ENCODE measurements around the gene MCM9.

Gene MCM9

GRCh38 chr6:118935331-118935668, 341 bp upstream of the MCM9 start:
- no peak overlapping the region for H2BK15ac ChIP-seq (ENCODE audit: low read length)
- H3K79me1 ChIP-seq (ENCODE audit: low read depth, low read length): no peaks in the 10 kb centered on the region
- H3K9ac ChIP-seq (ENCODE audit: low read depth, low read length, poor library complexity): no peak overlapping the region
- H3K9me3 ChIP-seq (replicated peaks in 1 of 2; ENCODE audit: control insufficient read depth in 2 of 2, insufficient read depth in 1 of 2, low read depth in 1 of 2, low read length in 2 of 2): peaks cover 0 to 16% of the 10 kb centered on the region in 2 donors
- peaks cover 3% of the 10 kb centered on the region in 2 donors for H3K4me1 ChIP-seq (ENCODE audit: control insufficient read depth in 2 of 2, insufficient read depth in 1 of 2, low read depth in 1 of 2, low read length in 2 of 2)
- no peak overlapping the region for H2BK120ac ChIP-seq (ENCODE audit: low read depth, low read length)
- H3K4me2 ChIP-seq (ENCODE audit: insufficient read depth, low read length, poor library complexity, severe bottlenecking): no peak overlapping the region
- peak overlapping the region; percentile 95 for H2AFZ ChIP-seq (ENCODE audit: low read length)
- H3K4me3 ChIP-seq (ENCODE audit: low read length in 2 of 2): peak overlapping the region in 1 of 2 donors; percentile 91
- H3K27me3 ChIP-seq (ENCODE audit: control insufficient read depth in 3 of 3, insufficient read depth in 3 of 3, low read depth in 1 of 3, low read length in 3 of 3): no peaks in the 10 kb centered on the region
- peaks cover 2 to 28% of the 10 kb centered on the region in 2 donors for H3K36me3 ChIP-seq (replicated peaks in 1 of 2; ENCODE audit: control insufficient read depth in 2 of 2, insufficient read depth in 2 of 2, low read length in 2 of 2)
- H2BK5ac ChIP-seq (ENCODE audit: low read length): no peak overlapping the region
- H3K4ac ChIP-seq (ENCODE audit: low read length): no peak overlapping the region
- H3K18ac ChIP-seq (ENCODE audit: low read length): no peak overlapping the region
- H3K27ac ChIP-seq (replicated peaks; ENCODE audit: low read length): no peak overlapping the region
- H2BK12ac ChIP-seq (ENCODE audit: low read length): no peak overlapping the region
- DNase-seq (ENCODE audit: low spot score): no peak
- no peak overlapping the region for H4K8ac ChIP-seq (ENCODE audit: low read depth, low read length)
- no peak overlapping the region for H3K23ac ChIP-seq (ENCODE audit: low read depth, low read length, poor library complexity)
- no peak overlapping the region for H3K14ac ChIP-seq (ENCODE audit: low read length)
- H2AK5ac ChIP-seq (ENCODE audit: low read depth, low read length): no peak overlapping the region
- WGBS, 2 donors (ENCODE audit: extremely low coverage in 2 of 2, insufficient read length in 2 of 2, insufficient replicate concordance in 1 of 2): no CpG with 5 or more reads among the region's 1 CpG
- H4K91ac ChIP-seq (ENCODE audit: low read depth, low read length, poor library complexity): no peak overlapping the region

- H3K4me3 ChIP-seq (ENCODE audit: low read length in 2 of 2): peak overlapping the region in 1 of 2 donors; percentile 91
- H2BK5ac ChIP-seq (ENCODE audit: low read length): no peak overlapping the region
- no peak overlapping the region for H3K9ac ChIP-seq (ENCODE audit: low read depth, low read length, poor library complexity)
- no peak overlapping the region for H4K8ac ChIP-seq (ENCODE audit: low read depth, low read length)
- no peaks in the 10 kb centered on the region for H3K79me1 ChIP-seq (ENCODE audit: low read depth, low read length)
- no peak overlapping the region for H3K18ac ChIP-seq (ENCODE audit: low read length)
- H3K4me1 ChIP-seq (ENCODE audit: control insufficient read depth in 2 of 2, insufficient read depth in 1 of 2, low read depth in 1 of 2, low read length in 2 of 2): peaks cover 3% of the 10 kb centered on the region in 2 donors
- peaks cover 0 to 15% of the 10 kb centered on the region in 2 donors for H3K9me3 ChIP-seq (replicated peaks in 1 of 2; ENCODE audit: control insufficient read depth in 2 of 2, insufficient read depth in 1 of 2, low read depth in 1 of 2, low read length in 2 of 2)
- WGBS, 2 donors (ENCODE audit: extremely low coverage in 2 of 2, insufficient read length in 2 of 2, insufficient replicate concordance in 1 of 2): no CpG with 5 or more reads among the region's 8 CpGs
- H3K14ac ChIP-seq (ENCODE audit: low read length): no peak overlapping the region
- H3K27ac ChIP-seq (replicated peaks; ENCODE audit: low read length): no peak overlapping the region
- no peak overlapping the region for H2BK12ac ChIP-seq (ENCODE audit: low read length)
- H2BK120ac ChIP-seq (ENCODE audit: low read depth, low read length): no peak overlapping the region
- peak overlapping the region; percentile 95 for H2AFZ ChIP-seq (ENCODE audit: low read length)
- peaks cover 4 to 38% of the 10 kb centered on the region in 2 donors for H3K36me3 ChIP-seq (replicated peaks in 1 of 2; ENCODE audit: control insufficient read depth in 2 of 2, insufficient read depth in 2 of 2, low read length in 2 of 2)
- H3K27me3 ChIP-seq (ENCODE audit: control insufficient read depth in 3 of 3, insufficient read depth in 3 of 3, low read depth in 1 of 3, low read length in 3 of 3): no peaks in the 10 kb centered on the region
- no peak for DNase-seq (ENCODE audit: low spot score)
- no peak overlapping the region for H4K91ac ChIP-seq (ENCODE audit: low read depth, low read length, poor library complexity)
- H2AK5ac ChIP-seq (ENCODE audit: low read depth, low read length): no peak overlapping the region
- H2BK15ac ChIP-seq (ENCODE audit: low read length): no peak overlapping the region
- H3K4ac ChIP-seq (ENCODE audit: low read length): no peak overlapping the region
- H3K23ac ChIP-seq (ENCODE audit: low read depth, low read length, poor library complexity): no peak overlapping the region
- peak overlapping the region; percentile 71 for H3K4me2 ChIP-seq (ENCODE audit: insufficient read depth, low read length, poor library complexity, severe bottlenecking)
These were observed 1.0 kb downstream of the MCM9 start for GRCh38 chr6:118933855-118934460.

DNA sequence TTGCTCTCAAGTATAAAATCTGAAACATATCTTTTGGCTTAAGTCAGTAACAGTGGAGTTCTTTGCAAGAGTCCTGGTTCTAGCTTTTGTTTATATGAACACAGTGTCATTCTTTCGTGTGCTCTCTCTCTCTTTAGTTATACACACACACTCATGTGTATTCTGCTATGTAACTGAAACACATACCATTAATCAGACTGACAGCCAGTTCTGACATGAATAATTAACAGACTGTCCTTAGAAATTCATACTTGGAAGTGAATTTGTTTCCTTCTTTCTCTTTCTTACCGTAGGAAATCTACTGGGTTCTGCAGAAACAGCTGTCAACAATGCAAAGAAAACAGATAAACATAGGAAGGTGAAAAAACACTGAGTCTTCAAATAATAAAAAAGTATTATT, 2.5 kb downstream of the MCM9 start:
- Histone ChIP-seq H3K4me2 (ENCODE audit: insufficient read depth, low read length, poor library complexity, severe bottlenecking) (no peak overlapping the region), H2BK5ac (ENCODE audit: low read length) (no peak overlapping the region), H3K23ac (ENCODE audit: low read depth, low read length, poor library complexity) (no peak overlapping the region), H3K14ac (ENCODE audit: low read length) (no peak overlapping the region), H3K36me3 (replicated peaks in 1 of 2; ENCODE audit: control insufficient read depth in 2 of 2, insufficient read depth in 2 of 2, low read length in 2 of 2) (peaks cover 7 to 54% of the 10 kb centered on the region in 2 donors), H2AK5ac (ENCODE audit: low read depth, low read length) (no peak overlapping the region), H3K27me3 (ENCODE audit: control insufficient read depth in 3 of 3, insufficient read depth in 3 of 3, low read depth in 1 of 3, low read length in 3 of 3) (no peaks in the 10 kb centered on the region), H4K8ac (ENCODE audit: low read depth, low read length) (no peak overlapping the region), H2BK120ac (ENCODE audit: low read depth, low read length) (no peak overlapping the region), H3K18ac (ENCODE audit: low read length) (no peak overlapping the region), H3K4me1 (ENCODE audit: control insufficient read depth in 2 of 2, insufficient read depth in 1 of 2, low read depth in 1 of 2, low read length in 2 of 2) (peaks cover 3% of the 10 kb centered on the region in 2 donors), H2BK12ac (ENCODE audit: low read length) (no peak overlapping the region), H3K9me3 (replicated peaks in 1 of 2; ENCODE audit: control insufficient read depth in 2 of 2, insufficient read depth in 1 of 2, low read depth in 1 of 2, low read length in 2 of 2) (peaks cover 0 to 15% of the 10 kb centered on the region in 2 donors), H2BK15ac (ENCODE audit: low read length) (no peak overlapping the region), H3K79me1 (ENCODE audit: low read depth, low read length) (no peaks in the 10 kb centered on the region), H4K91ac (ENCODE audit: low read depth, low read length, poor library complexity) (no peak overlapping the region), H3K4me3 (ENCODE audit: low read length in 2 of 2) (no peak overlapping the region), H3K4ac (ENCODE audit: low read length) (no peak overlapping the region), H3K27ac (replicated peaks; ENCODE audit: low read length) (no peak overlapping the region), H2AFZ (ENCODE audit: low read length) (no peak overlapping the region), H3K9ac (ENCODE audit: low read depth, low read length, poor library complexity) (no peak overlapping the region)
- WGBS, 2 donors (ENCODE audit: extremely low coverage in 2 of 2, insufficient read length in 2 of 2, insufficient replicate concordance in 1 of 2): no CpG with 5 or more reads among the region's 2 CpGs
- no peak for DNase-seq (ENCODE audit: low spot score)

DNA sequence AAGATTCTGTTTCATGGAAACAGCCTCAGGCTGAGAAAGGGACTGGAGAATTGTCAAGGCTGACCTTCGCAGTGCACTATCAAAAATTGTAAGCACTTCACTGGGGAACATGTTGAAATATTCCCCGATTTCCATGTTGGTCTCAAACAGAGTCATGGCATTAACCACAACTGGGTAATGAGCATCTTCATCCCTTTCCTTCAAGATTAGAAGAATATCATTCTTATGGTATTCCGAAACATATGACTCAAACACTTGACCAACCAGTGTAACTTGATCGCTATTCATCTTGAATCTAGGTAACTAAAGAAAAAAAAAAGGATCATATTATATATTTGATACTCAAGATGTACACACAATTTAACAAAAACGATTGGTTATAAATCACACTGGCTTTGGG, 3.5 kb downstream of the MCM9 start:
- no peaks in the 10 kb centered on the region for H3K79me1 ChIP-seq (ENCODE audit: low read depth, low read length)
- H3K4ac ChIP-seq (ENCODE audit: low read length): no peak overlapping the region
- no peak overlapping the region for H2BK5ac ChIP-seq (ENCODE audit: low read length)
- peaks cover 7 to 62% of the 10 kb centered on the region in 2 donors for H3K36me3 ChIP-seq (replicated peaks in 1 of 2; ENCODE audit: control insufficient read depth in 2 of 2, insufficient read depth in 2 of 2, low read length in 2 of 2)
- H3K4me3 ChIP-seq (ENCODE audit: low read length in 2 of 2): no peak overlapping the region
- H4K91ac ChIP-seq (ENCODE audit: low read depth, low read length, poor library complexity): no peak overlapping the region
- no peak overlapping the region for H2BK15ac ChIP-seq (ENCODE audit: low read length)
- no peak overlapping the region for H3K4me2 ChIP-seq (ENCODE audit: insufficient read depth, low read length, poor library complexity, severe bottlenecking)
- peaks cover 3% of the 10 kb centered on the region in 2 donors for H3K4me1 ChIP-seq (ENCODE audit: control insufficient read depth in 2 of 2, insufficient read depth in 1 of 2, low read depth in 1 of 2, low read length in 2 of 2)
- H3K9ac ChIP-seq (ENCODE audit: low read depth, low read length, poor library complexity): no peak overlapping the region
- no peak overlapping the region for H4K8ac ChIP-seq (ENCODE audit: low read depth, low read length)
- no peak overlapping the region for H2BK12ac ChIP-seq (ENCODE audit: low read length)
- no CpG with 5 or more reads among the region's 5 CpGs for WGBS, 2 donors (ENCODE audit: extremely low coverage in 2 of 2, insufficient read length in 2 of 2, insufficient replicate concordance in 1 of 2)
- H2BK120ac ChIP-seq (ENCODE audit: low read depth, low read length): no peak overlapping the region
- peaks cover 0 to 14% of the 10 kb centered on the region in 2 donors for H3K9me3 ChIP-seq (replicated peaks in 1 of 2; ENCODE audit: control insufficient read depth in 2 of 2, insufficient read depth in 1 of 2, low read depth in 1 of 2, low read length in 2 of 2)
- H3K14ac ChIP-seq (ENCODE audit: low read length): no peak overlapping the region
- no peak overlapping the region for H2AK5ac ChIP-seq (ENCODE audit: low read depth, low read length)
- H3K18ac ChIP-seq (ENCODE audit: low read length): no peak overlapping the region
- no peaks in the 10 kb centered on the region for H3K27me3 ChIP-seq (ENCODE audit: control insufficient read depth in 3 of 3, insufficient read depth in 3 of 3, low read depth in 1 of 3, low read length in 3 of 3)
- no peak overlapping the region for H3K27ac ChIP-seq (replicated peaks; ENCODE audit: low read length)
- H2AFZ ChIP-seq (ENCODE audit: low read length): no peak overlapping the region
- H3K23ac ChIP-seq (ENCODE audit: low read depth, low read length, poor library complexity): no peak overlapping the region
- no peak for DNase-seq (ENCODE audit: low spot score)
